ENCODE measurements around the gene CHMP5.

Gene CHMP5

DNA sequence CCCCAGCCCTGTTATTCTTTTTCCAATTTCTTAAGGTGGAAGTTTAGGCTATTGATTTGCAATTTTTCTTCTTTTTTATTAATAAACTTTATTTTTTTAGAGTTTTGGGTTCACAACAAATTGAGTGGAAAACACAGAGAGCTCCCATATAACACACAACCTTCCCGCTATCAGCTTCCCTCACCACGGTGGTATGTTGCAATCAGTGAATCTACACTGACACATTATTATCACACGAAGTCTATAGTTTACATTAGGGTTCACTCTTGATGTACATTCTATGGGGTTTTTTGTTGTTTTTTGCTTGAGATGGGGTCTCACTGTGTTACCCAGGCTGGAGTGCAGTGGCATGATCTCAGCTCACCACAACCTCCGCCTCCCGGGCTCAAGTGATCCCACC lies 20.7 kb downstream of the CHMP5 start:
- DNase-seq = no peak

DNA sequence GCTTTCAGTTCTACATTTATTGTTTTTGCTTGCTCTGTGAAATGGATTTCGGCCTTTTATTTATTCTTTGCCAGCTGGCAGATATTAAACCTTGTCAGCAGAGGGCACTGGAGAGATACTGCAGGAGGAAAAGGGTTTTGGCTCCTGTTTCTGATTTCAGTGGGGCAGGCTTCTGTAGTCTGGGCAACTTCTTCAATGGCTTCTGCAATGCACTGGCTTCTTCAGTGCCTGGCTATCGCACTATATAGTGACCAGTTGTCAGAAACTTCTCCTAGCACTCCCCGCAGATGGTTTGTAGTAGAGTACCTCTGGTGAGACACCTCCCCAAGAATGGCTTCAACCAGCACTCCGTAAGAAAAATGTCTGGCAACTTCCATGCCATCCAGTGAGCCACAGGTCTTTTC lies 22.2 kb downstream of the CHMP5 start:
- peak; percentile 66 for DNase-seq

DNA sequence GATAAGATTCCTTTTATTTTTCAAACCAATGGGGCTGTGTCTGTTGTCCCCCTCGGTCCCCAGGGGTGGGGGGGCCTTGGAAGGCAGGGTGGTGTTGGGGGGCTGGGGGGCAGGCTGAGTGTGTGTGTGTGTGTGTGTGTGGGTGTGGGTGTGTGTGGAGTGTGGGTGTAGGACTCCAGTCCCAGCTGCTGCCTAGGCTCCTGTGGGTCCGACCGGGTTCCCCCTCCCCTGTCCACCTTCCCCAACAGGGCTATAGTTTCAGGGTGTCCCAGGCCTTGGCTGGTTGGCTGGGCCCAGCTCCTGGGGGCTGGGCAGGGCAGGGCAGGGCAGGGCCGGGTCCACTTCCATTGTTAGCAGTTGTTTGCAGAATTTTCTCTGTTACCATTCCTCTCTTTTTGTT lies 23.4 kb downstream of the CHMP5 start:
- DNase-seq = no peak

DNA sequence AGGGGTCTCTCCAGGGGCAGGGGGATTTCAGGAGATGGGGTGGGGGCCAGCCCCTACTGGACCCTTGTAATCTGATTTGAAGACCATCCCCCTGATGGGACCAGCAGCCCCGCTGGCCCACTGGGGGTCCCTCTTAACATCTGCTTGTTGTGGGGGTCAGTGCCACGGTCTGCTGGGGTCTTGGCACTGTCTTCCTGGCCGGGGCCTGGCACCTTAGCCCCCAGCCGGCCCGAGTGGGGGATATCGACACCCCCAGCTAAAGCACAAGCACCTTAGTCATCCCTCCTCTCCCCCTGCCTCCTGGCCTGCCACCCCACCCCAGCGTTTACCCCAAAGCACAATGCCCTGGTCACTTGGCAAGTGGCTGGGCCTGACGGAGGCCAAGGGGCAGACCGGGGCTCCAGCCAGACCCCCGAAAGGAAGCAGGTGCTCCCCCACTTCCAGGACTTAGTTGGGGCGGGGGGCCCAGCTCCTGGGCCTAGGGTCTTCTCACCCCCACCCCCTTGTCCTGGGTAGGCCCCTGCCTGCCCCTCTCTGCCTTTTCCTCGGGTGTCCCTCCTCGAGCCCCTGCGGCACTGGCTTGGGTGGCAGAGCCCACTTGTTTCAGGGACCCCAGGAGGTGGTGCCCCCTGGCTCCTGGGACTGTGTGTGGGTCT lies 24.1 kb downstream of the CHMP5 start:
- DNase-seq = no peak

DNA sequence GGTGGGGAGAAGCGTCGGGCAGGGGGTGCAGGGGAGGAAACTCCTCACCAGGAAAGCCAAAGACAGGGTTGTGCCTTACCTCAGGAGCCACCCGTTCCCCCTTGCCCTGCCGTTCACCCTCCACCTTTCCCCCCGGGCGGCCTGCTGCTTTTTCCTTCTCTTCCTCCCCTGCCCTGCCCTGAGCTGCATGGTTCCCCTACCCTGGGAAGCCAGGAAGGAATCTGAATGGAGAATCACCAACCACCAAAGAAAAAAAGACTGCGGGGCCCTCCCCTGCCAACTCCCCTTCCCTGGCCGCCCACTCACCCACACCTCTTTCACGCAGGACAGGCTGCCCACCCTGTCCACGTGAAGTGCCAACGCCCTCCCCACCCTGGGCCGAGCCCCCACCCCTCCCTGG lies 24.6 kb downstream of the CHMP5 start:
- peak; percentile 50 for DNase-seq

DNA sequence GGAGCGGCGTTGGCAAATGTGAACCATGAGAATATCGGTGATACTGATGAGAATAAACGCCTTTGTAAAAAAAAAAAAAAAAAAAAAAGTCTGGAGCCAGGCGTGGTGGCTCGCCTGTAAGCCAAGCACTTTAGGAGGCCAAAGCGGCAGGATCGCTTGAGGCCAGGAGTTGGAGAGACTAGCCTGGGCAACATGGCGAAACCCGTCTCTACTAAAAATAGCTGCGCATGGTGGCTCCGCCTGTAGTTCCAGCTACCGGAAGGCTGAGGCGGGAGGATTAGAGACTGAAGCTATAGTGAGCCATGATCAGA lies 25.0 kb downstream of the CHMP5 start:
- DNase-seq = peak; percentile 84

DNA sequence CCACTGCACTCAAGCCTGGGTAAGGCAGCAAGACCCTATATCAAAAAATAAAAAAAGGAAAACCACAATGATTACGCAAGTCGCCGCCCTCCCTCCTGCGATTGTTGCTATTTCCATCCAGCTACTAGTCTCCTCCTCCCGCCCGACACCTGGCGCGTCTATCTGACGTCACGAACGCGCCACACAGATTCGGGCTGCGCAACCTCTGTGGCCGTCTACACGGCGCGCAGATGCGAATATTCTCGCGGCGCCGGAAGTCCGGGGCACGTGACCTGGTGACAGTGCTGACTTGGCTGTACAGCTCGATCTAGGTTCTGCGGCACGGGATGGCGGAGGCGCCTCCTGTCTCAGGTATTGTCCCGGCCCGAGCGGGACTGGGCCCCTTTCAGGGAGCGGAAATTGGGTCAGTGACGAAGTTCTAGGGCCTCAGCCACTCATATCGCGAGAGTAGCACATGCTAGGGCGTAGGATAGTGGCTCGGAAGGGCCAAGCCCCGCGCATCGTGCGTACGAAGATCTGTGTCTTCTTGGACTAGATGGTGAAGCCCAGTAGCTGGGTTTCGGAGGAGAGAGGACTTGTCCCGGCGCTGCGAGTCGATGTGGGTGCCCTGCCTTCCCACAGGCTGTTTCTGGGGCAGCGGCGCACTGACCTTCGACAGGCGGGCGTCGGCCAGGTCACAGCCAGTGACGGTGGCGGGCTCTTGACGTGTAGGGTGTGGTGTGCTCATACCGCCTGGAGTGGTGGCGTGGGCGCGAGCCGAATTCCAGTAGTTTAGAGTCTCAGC lies 25.6 kb downstream of the CHMP5 start, which contains the start of gene NFX1:
Gene NFX1 (plus strand): TSS at position 270 of the 784 bp plus-strand sequence. CDS start 57 bp downstream, at position 327.
- peak; percentile 98 for DNase-seq

DNA sequence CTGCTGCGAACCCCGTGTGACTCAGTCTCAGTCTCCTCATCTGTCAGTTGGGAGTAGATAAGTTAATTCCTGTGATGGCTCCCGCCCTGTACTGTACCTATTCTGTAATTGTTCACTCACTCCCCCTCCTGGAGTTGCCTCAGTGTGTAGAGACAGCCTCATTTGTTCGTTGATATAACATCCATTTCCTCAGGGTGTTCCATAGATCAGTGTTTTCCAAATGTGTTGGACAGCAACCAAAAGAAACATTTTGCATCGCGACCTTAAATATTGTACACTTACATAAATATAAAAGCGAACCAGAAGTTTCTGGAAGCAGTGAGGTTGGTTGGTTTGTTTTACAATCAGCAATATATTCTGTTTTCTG lies 26.2 kb downstream of the CHMP5 start:
- DNase-seq = no peak

DNA sequence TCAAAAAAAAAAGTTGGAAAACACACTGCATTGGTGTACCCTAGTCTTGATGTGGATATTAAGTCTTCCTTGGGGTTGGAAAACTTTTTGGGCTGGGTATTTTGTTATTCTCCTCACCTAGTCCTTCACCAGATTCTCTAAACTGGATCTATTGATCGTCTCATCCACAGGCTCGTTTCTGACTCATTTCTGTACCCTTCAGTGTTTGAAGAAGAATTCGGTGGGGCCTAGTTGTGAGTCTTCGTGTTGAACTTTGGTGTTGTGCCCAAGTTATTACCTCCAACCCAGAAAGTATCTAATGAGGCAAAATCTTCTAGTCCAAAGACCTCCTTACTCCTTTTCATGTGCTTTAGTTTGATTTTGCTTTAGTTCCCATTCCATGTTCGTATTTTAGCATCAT lies 27.1 kb downstream of the CHMP5 start:
- DNase-seq = no peak

DNA sequence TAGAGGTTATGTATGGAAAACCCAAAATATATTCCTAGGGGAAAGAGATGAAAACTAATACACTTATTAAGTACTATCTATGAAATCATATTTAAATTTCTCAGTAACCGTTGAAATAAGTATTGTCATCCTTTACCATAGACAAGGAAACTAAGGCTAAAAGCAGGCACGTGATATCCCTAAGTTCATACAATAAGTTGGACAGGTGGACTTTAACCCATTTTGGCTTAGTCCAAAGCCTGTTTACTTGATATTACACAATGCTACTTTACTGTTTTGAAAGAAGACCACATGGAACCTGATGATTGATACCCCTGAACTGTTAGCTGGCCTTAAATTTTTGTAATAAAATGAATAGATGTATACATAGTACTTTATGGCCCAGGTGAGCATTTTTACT lies 28.9 kb downstream of the CHMP5 start:
- no peak for DNase-seq

DNA sequence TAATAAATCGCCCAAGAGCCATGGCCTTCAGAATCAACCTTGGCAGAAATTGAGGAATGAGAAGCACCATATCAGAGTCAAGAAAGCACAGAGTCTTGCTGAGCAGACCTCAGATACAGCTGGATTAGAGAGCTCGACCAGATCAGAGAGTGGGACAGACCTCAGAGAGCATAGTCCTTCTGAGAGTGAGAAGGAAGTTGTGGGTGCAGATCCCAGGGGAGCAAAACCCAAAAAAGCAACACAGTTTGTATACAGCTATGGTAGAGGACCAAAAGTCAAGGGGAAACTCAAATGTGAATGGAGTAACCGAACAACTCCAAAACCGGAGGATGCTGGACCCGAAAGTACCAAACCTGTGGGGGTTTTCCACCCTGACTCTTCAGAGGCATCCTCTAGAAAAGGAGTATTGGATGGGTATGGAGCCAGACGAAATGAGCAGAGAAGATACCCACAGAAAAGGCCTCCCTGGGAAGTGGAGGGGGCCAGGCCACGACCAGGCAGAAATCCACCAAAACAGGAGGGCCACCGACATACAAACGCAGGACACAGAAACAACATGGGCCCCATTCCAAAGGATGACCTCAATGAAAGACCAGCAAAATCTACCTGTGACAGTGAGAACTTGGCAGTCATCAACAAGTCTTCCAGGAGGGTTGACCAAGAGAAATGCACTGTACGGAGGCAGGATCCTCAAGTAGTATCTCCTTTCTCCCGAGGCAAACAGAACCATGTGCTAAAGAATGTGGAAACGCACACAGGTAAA lies 30.0 kb downstream of the CHMP5 start:
- no peak for DNase-seq

DNA sequence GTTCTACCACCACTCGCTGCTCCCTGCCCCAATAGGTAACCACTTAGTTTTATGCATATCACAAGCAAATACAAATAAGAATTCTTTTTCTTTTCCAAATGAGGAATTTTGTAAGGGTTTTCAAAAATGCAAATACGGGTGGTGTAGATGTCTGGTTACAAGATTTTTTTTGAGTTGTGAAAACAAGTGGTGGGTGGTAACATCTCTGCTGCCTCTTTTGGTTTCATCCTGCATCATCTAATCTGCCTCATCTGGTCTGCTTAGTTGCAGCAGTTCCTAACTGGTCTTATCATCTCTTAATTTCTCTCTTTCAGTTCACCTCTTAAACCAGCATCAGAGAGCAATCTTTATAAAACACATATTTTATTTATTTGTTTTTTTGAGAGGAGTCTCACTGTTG lies 30.7 kb downstream of the CHMP5 start:
- DNase-seq = no peak

DNA sequence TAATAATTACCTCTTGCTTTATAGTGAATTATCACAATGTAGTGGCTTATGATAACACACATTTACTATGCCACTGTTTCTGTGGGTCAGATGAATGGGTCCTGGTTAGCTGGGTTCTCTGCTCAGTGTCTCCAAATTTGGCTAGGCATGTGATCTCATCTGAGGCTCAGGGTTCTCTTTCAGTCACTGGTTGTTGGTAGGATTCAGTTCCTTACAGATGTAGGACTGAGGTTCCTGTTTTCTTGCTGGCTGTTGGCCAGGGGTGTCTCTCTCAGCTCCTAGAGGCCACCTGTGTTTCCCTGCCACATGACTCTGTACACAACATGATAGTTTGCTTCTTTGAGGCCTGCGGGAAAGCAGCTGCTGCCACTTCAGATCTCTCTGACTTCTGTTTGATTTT lies 32.6 kb downstream of the CHMP5 start:
- no peak for DNase-seq

DNA sequence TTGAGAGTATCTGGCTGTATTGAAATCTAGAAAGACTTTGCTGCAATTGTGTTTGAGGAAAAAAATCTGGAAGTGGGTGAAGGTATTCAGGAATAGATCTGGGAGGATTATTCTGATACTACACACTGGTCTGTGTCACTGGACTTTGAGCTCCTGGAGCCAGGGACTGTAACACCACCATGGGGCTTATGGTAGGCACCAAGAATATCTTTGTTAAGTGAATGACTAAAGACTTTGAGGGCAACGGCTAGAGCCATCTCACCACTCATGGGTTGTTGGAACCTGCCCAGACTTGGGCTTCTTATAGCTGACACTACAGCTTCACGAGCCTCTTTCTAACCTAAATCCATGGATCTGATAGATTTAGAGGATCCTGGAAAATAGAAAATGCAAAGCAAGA lies 35.7 kb downstream of the CHMP5 start:
- no peak for DNase-seq

DNA sequence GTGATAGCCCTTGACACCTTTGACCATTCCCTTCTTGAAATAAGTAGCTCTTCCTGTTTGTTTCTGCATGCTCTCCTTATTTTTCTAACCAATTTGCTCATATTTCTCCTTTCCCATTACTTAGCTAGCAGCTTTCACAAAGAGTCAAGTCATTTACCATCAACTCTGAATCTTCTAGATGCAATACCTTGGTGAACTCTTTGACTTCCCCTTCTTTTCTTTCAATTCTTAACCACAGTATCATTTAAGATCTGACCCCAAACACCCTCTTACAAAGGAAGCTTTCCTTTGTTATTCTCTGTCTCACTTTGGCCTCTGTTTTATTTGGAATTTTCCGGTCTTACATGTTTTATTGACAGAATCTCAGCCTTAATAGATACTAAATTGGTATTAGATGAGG lies 39.5 kb downstream of the CHMP5 start:
- DNase-seq = no peak

DNA sequence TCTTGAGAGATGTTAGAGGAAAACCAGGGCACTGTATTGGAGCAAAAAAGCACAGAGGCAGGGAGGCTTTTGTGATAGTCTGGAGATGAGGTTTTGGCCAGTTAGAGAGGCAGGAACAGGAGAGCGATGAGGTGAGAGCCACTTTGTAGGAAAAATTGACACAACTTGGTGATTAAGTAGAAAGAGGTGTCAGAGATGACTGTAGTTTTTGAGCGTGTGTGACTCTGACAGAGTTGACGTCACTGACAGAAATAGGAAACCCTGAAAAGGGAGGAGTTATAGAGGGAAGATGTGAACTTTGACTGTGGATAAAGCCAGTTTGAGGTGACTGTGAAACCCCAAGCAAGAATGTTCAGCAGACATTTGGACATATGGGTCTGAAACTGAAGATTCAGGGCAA lies 41.2 kb downstream of the CHMP5 start:
- no peak for DNase-seq

DNA sequence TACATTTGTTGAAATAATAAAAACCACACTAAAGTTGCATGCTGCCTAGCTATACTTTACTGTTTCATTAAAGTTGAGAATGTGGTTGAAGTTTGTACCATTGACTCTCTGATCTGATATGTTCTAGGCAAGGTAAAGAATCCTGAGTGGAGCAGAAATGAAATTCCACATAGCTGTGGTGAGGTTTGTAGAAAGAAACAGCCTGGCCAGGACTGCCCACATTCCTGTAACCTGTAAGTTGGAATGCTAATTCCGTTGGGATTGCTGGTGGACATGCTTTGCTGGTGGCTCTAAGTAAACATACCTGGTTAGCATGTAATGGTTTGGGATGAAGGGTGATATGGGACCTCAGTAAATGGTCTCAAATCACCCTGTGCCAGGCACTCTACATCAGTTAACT lies 42.2 kb downstream of the CHMP5 start:
- no peak for DNase-seq

DNA sequence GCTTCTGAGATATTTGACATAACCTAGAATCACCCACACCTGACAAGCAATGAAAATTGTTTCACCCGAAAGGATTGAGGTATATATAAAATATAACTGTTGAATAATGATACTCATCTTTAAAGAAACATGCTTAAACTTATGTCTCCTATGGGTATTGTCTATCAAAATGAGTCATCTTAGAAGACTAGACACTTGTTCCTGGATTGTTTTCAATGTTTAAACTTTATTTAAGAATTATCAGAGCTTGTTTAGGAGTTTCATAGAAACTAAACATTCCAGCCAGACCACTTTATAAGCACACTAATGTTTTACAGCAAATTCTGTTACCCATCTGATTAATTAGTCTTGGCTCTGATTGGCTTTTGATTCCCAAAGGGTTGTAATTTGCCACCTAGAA lies 45.1 kb downstream of the CHMP5 start:
- DNase-seq = no peak

DNA sequence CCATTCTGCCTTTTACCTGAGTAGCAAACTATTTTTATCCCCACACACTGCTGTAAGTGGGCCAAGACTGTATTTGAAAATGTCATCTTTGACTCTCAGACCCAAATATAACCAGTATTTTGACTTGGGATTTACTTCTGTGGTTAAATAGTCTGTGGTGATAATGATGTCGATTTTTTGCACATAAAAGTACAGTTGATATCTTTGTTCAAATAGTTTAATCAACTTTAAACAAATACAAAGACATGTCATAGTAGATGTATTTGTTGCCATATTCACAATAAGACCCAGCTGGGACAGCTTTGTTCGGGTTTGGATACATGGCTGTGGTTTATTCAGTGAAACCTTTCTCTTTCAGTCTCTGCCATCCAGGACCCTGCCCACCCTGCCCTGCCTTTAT lies 45.9 kb downstream of the CHMP5 start:
- DNase-seq = no peak

DNA sequence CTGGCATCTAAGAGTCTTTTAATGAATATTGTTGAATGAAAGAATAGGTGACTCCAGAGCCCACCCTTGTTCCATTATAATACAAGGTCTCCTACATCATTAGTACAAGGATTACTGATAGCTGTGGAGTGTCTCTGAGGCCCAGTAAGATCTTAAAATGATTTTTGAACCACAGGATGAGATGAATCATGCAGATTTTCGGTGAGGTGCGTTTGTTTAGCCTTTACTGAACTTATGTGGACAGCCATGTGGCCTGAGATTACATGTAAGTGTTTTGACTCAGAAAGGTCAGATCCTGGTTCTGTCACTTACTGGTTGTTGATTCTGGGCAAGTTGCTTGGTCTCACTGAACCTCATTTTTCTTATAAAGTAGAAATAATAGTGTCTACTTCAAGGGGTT lies 47.1 kb downstream of the CHMP5 start:
- DNase-seq = no peak

DNA sequence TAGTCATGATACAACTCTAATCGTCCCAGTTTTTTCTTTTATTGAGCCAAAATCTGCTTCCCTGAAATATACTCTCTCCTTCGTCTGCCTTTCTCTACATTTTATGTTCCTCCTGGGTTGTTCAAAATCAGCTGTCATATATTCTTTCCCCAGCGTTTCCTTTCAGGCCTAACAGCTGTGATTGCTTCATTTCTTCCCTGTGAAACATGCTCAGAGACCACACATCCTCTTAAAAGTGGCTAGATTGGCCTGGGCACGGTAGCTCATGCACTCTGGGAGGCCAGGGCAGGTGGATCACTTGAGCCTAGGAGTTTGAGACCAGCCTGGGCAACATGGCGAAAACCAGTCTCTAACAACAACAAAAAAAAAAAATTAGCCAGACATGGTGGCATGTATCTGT lies 50.5 kb downstream of the CHMP5 start:
- no peak for DNase-seq

DNA sequence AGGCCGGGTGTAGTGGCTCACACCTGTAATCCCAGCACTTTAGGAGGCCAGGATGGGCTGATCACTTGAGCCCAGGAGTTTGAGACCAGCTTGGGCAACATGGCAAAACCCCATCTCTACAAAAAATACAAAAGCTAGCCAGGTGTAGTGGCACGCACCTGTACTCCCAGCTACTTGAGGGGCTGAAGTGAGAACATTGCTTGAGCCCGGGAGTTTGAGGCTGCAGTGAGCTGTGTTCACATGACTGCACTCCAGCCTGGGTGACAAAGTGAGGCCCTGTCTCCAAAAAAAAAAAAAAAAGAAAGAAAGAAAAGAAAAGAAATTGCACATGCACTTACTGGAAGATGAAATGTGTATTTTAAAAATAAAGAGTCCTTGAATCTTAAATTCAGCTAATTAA lies 52.3 kb downstream of the CHMP5 start:
- DNase-seq = peak; percentile 35

DNA sequence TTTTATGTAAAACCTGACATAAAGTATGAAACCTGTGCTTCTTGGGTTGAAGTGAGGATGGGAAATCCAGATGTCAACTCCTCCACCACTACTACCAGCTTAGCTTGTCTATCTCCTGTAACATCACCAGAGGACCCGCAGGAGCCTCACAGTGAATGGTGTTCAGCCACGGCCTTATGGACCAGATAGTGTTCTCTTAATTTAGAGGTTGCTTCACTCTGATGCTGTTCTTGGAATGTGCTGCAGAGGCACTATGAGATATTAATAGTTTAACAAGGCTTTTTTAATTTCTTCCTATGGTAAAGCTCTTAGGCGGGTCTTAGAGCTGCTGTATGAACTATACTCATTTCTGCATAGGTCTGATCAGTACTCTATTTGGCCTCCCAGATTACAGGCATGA lies 53.4 kb downstream of the CHMP5 start:
- no peak for DNase-seq

DNA sequence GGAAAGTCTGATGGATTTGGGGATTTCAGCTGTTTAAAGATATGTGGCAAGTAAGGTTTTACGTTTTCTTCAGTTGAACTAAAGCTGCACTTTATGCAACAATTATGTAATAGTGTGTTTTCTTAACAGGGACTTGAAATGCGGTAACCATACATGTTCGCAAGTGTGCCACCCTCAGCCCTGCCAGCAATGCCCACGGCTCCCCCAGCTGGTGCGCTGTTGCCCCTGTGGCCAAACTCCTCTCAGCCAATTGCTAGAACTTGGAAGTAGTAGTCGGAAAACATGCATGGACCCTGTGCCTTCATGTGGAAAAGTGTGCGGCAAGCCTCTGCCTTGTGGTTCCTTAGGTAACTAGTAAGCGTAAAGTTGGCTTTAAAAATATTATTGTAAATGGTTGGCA lies 53.9 kb downstream of the CHMP5 start:
- no peak for DNase-seq

DNA sequence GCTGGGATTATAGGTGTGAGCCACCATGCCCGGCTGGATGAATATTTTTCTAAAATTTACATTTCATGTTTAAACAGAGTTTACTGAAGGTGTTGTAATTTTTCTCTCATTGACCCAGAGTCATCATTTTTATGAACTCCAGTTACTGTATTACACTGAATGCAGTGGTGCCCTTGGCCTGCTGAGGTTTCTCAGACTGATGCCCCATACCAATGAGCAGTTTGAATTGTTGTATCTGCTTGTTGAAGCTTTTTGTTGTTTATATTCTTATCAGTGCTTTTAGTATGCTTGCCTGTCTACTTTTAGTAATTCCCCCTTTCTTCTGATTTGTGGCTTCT lies 55.4 kb downstream of the CHMP5 start:
- DNase-seq = no peak

Data from NCI-H146 (cell line).